ENCODE results near the gene CHST3. TPM values are rescaled to one million over a fixed set of nuclear protein-coding genes. Genes with fewer than 3 reads are reported as not detected.
A peak's percentile ranks its signal among the peaks of the same experiment; 100 is the strongest.

CHST3 gene
- polyA plus RNA-seq, 1 donor (not counting 4 experiments of a cell fraction or from before 2014, with no cell fraction given) = 12.0 TPM

GRCh38 chr10:71920540-71921323 is 43.5 kb upstream of the CHST3 start:
- H3K9me1 ChIP-seq (ENCODE audit: control insufficient read depth, extremely low read depth, insufficient read depth, low read length) = no peaks in the 10 kb centered on the region
- dilution Hi-C loops (cut with MboI; ENCODE audit: extremely low pct_ligation_motif_present, low sequenced_read_pairs) = no loop called here
- H3K4me1 ChIP-seq (ENCODE audit: control insufficient read depth, extremely low read depth, insufficient read depth, low read length) = peaks cover 42% of the 10 kb centered on the region
- H2AFZ ChIP-seq (ENCODE audit: control insufficient read depth, low read length) = peak overlapping the region; percentile 68
- H3K9ac ChIP-seq (ENCODE audit: control insufficient read depth, extremely low read depth, insufficient read depth, low read length) = peak overlapping the region; percentile 30
- H3K27me3 ChIP-seq (ENCODE audit: control insufficient read depth, extremely low read depth, insufficient read depth, low read length) = no peaks in the 10 kb centered on the region
- H3K4me2 ChIP-seq (ENCODE audit: control insufficient read depth, extremely low read depth, insufficient read depth, low read depth, low read length) = peak overlapping the region; percentile 50
- H3K27ac ChIP-seq (ENCODE audit: control insufficient read depth, insufficient read depth, low read length) = peak overlapping the region; percentile 83
- TF ChIP-seq EZH2 (IDR thresholded peaks at IDR 0.05; ENCODE audit: low read length) (no peak), CTCF (optimal IDR thresholded peaks at IDR 0.05 in 1 of 3, IDR thresholded peaks at IDR 0.05 in 1 of 3, conservative IDR thresholded peaks at IDR 0.05 in 1 of 3; ENCODE audit: extremely low read depth in 1 of 3, insufficient read depth in 2 of 3, low read length in 3 of 3) (no peak)
- H3K9me3 ChIP-seq (ENCODE audit: control insufficient read depth, low read depth, low read length) = no peaks in the 10 kb centered on the region
- H4K20me1 ChIP-seq (ENCODE audit: control insufficient read depth, extremely low read depth, insufficient read depth, low read length) = no peaks in the 10 kb centered on the region
- DNase-seq (ENCODE audit: low read depth, low spot score) = peak; percentile 68
- FAIRE-seq = peak; percentile 44
- H3K36me3 ChIP-seq (ENCODE audit: control insufficient read depth in 2 of 2, extremely low read depth in 1 of 2, insufficient read depth in 2 of 2, low read length in 2 of 2) = no peaks in the 10 kb centered on the region
- no peaks in the 10 kb centered on the region for H3K79me2 ChIP-seq (ENCODE audit: control insufficient read depth, insufficient read depth, low read length)
- H3K4me3 ChIP-seq (ENCODE audit: control insufficient read depth in 2 of 3, extremely low read depth in 1 of 3, insufficient read depth in 2 of 3, low read depth in 1 of 3, low read length in 3 of 3) = peak overlapping the region in 2 of 3 experiments; percentile 2 to 19

- H4K20me1 ChIP-seq (ENCODE audit: control insufficient read depth, extremely low read depth, insufficient read depth, low read length) = no peaks in the 10 kb centered on the region
- no peak for DNase-seq (ENCODE audit: low read depth, low spot score)
These were observed 42.7 kb upstream of the CHST3 start for GRCh38 chr10:71921324-71922027.

More at GRCh38 chr10:71921324-71922027, 42.7 kb upstream of the CHST3 start:
- Histone ChIP-seq H2AFZ (ENCODE audit: control insufficient read depth, low read length) (peak overlapping the region; percentile 8), H3K9me1 (ENCODE audit: control insufficient read depth, extremely low read depth, insufficient read depth, low read length) (no peaks in the 10 kb centered on the region), H3K9ac (ENCODE audit: control insufficient read depth, extremely low read depth, insufficient read depth, low read length) (no peak overlapping the region), H3K36me3 (ENCODE audit: control insufficient read depth in 2 of 2, extremely low read depth in 1 of 2, insufficient read depth in 2 of 2, low read length in 2 of 2) (no peaks in the 10 kb centered on the region), H3K79me2 (ENCODE audit: control insufficient read depth, insufficient read depth, low read length) (no peaks in the 10 kb centered on the region), H3K27ac (ENCODE audit: control insufficient read depth, insufficient read depth, low read length) (peak overlapping the region; percentile 83), H3K4me1 (ENCODE audit: control insufficient read depth, extremely low read depth, insufficient read depth, low read length) (peaks cover 42% of the 10 kb centered on the region), H3K4me2 (ENCODE audit: control insufficient read depth, extremely low read depth, insufficient read depth, low read depth, low read length) (peak overlapping the region; percentile 50), H3K4me3 (ENCODE audit: control insufficient read depth in 2 of 3, extremely low read depth in 1 of 3, insufficient read depth in 2 of 3, low read depth in 1 of 3, low read length in 3 of 3) (no peak overlapping the region), H3K9me3 (ENCODE audit: control insufficient read depth, low read depth, low read length) (no peaks in the 10 kb centered on the region), H3K27me3 (ENCODE audit: control insufficient read depth, extremely low read depth, insufficient read depth, low read length) (no peaks in the 10 kb centered on the region)
- no peak for TF ChIP-seq EZH2 (IDR thresholded peaks at IDR 0.05; ENCODE audit: low read length)
- TF ChIP-seq CTCF (optimal IDR thresholded peaks at IDR 0.05 in 1 of 3, IDR thresholded peaks at IDR 0.05 in 1 of 3, conservative IDR thresholded peaks at IDR 0.05 in 1 of 3; ENCODE audit: extremely low read depth in 1 of 3, insufficient read depth in 2 of 3, low read length in 3 of 3) = no peak
- FAIRE-seq = peak; percentile 55
- dilution Hi-C loops (cut with MboI; ENCODE audit: extremely low pct_ligation_motif_present, low sequenced_read_pairs) = no loop called here

All from keratinocyte (primary cell).